ENCODE data around the gene CPXM1.

The CPXM1 gene

DNA sequence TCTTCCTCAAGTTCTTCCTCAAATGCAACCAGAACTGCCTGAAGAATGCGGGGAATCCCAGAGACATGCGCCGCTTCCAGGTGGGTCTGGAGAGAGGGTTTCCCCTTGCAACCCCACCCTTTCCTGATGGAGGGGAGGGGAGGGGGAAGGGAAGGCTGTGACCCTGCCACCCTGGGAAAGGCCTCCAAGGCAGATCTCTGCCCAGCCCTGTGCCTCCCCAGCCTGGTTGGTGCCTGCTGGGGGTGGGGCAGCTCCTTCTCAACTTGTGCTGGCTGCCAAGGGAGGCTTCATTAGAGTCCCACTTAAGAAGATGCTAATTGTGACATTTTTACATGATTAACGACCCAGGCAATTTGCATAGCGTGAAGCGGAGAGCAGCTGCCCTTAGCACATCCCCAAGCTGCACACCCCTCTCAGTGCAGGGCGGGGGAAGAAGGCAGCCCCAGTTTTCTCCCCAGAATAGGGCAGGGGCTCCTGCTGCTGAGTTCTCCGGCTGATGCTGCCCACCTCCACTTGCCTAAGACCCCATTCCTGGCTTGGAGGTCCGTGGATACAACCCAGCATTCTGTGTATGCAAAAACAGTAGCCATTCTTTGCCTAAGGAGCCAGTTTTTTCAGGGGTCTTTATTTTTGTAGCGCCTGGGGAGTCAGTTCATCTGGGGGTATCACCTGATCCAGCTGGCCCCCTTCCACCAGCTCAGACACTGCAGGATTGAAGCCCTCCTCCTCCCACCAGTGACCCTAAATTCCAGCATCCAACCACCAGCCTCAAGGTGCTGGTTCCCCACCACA, 51.7 kb downstream of the CPXM1 start:
- WGBS, 2 experiments, result 9 to 10% methylated on average over 10 of the region's 10 CpGs
- H3K27ac ChIP-seq (ENCODE audit: insufficient read depth, low read depth, low read length, poor library complexity, severe bottlenecking), result no peak overlapping the region
- H3K36me3 ChIP-seq (ENCODE audit: control insufficient read depth, insufficient read depth, low read length), result no peaks in the 10 kb centered on the region
- H3K4me3 ChIP-seq (ENCODE audit: insufficient read depth, low read depth, low read length), result no peak overlapping the region
- H3K4me1 ChIP-seq (ENCODE audit: control insufficient read depth, insufficient read depth, low read length), result peaks cover 15% of the 10 kb centered on the region
- H3K27me3 ChIP-seq (ENCODE audit: control insufficient read depth, insufficient read depth, low read length, poor library complexity, severe bottlenecking), result peaks cover 91% of the 10 kb centered on the region
- no peaks in the 10 kb centered on the region for H3K9me3 ChIP-seq (ENCODE audit: control insufficient read depth, low read length)

DNA sequence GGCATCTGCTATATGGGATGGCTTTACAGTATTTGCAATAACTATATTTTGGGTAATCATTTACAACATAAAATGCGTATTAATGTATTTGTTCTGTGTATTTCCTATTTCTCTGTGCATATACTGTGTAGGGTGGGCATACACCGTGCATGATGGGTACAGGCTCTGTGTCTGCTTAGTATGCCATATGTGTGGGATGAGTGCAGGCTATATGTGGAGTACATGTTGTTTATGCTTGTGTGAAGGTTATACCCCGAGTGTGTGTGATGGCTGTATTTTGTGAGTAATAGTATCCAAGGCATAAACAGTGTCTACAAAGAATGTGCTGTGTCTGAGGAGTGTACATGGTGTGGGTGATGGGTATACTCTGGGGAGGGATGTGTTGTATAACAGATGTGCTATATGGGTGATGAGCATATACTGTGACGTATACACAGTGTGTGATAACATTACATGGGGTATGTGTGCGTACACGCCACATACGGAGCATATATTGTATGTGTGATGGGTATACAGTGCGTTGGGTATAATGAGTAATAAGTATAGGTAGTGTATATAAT, 52.7 kb downstream of the CPXM1 start:
- Histone ChIP-seq H3K27me3 (ENCODE audit: control insufficient read depth, insufficient read depth, low read length, poor library complexity, severe bottlenecking) (peaks cover 91% of the 10 kb centered on the region), H3K4me1 (ENCODE audit: control insufficient read depth, insufficient read depth, low read length) (peaks cover 15% of the 10 kb centered on the region), H3K27ac (ENCODE audit: insufficient read depth, low read depth, low read length, poor library complexity, severe bottlenecking) (no peak overlapping the region), H3K9me3 (ENCODE audit: control insufficient read depth, low read length) (no peaks in the 10 kb centered on the region), H3K4me3 (ENCODE audit: insufficient read depth, low read depth, low read length) (no peak overlapping the region), H3K36me3 (ENCODE audit: control insufficient read depth, insufficient read depth, low read length) (no peaks in the 10 kb centered on the region)
- 93 to 94% methylated on average over 8 of the region's 8 CpGs for WGBS, 2 experiments

DNA sequence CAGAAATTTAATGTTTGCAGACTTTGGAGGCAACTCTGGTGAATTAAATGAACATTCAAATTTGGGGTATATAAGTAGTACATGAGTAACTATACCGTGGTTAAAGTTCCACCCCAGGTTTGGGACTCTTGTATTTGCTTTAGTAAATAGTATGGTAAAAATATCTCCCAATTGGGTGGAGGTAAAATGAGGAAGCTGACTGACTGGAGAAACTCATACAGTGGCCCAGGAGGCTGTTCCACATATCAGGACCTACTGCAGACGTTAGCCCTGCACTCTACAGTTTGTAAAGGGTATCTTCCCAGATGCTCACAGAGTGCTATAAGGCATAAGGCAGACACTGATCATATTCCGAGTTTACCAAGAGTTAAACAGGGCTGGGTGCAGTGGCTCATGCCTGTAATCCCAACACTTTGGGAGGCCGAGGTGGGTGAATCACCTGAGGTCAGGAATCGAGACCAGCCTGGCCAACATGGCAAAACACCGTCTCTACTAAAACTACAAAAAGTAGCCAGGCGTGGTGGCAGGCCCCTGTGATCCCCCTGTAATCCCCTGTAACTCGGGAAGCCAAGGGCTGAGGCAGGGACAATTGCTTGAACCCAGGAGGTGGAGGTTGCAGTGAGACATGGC, 53.7 kb downstream of the CPXM1 start:
- no peaks in the 10 kb centered on the region for H3K9me3 ChIP-seq (ENCODE audit: control insufficient read depth, low read length)
- no peak overlapping the region for H3K4me3 ChIP-seq (ENCODE audit: insufficient read depth, low read depth, low read length)
- no peaks in the 10 kb centered on the region for H3K36me3 ChIP-seq (ENCODE audit: control insufficient read depth, insufficient read depth, low read length)
- H3K4me1 ChIP-seq (ENCODE audit: control insufficient read depth, insufficient read depth, low read length), result peaks cover 15% of the 10 kb centered on the region
- 79 to 85% methylated on average over 8 of the region's 8 CpGs for WGBS, 2 experiments
- no peak overlapping the region for H3K27ac ChIP-seq (ENCODE audit: insufficient read depth, low read depth, low read length, poor library complexity, severe bottlenecking)
- peaks cover 88% of the 10 kb centered on the region for H3K27me3 ChIP-seq (ENCODE audit: control insufficient read depth, insufficient read depth, low read length, poor library complexity, severe bottlenecking)

DNA sequence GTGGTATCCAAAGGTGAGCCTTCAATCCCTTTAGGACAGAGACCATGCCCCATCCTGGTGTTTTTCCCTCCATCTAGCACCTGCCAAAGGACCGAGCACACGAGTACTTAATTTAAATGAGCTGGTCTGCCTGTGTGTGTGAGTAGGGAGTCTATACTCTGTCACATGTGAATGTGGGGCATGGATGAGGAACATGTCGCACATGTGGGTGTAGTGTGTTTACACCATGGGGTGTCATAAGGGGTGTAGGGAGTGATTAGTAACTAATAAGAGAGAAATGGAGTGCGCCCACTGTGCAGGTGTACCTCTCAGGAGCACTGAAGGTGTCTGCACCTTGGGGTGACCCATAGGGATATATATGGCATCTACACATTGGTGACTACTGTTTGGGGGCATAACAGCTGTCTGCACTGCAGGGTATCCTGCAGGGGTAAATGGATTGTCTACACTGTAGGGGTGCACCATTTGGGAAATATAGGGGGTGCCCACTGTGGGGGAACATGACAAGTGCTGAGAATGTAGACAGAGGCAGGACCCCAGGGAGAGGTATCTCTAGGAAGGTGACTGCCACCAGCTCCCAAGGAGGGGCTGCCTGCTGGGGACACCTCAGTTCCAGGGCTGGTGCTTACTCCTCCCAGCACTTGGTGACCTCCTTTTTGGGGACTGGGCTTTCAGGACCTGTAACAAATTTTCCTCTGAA, 54.3 kb downstream of the CPXM1 start:
- no peaks in the 10 kb centered on the region for H3K36me3 ChIP-seq (ENCODE audit: control insufficient read depth, insufficient read depth, low read length)
- no peak overlapping the region for H3K27ac ChIP-seq (ENCODE audit: insufficient read depth, low read depth, low read length, poor library complexity, severe bottlenecking)
- WGBS, 2 experiments, result 92 to 93% methylated on average over 4 of the region's 4 CpGs
- H3K9me3 ChIP-seq (ENCODE audit: control insufficient read depth, low read length), result no peaks in the 10 kb centered on the region
- peaks cover 81% of the 10 kb centered on the region for H3K27me3 ChIP-seq (ENCODE audit: control insufficient read depth, insufficient read depth, low read length, poor library complexity, severe bottlenecking)
- H3K4me3 ChIP-seq (ENCODE audit: insufficient read depth, low read depth, low read length), result no peak overlapping the region
- peaks cover 15% of the 10 kb centered on the region for H3K4me1 ChIP-seq (ENCODE audit: control insufficient read depth, insufficient read depth, low read length)

DNA sequence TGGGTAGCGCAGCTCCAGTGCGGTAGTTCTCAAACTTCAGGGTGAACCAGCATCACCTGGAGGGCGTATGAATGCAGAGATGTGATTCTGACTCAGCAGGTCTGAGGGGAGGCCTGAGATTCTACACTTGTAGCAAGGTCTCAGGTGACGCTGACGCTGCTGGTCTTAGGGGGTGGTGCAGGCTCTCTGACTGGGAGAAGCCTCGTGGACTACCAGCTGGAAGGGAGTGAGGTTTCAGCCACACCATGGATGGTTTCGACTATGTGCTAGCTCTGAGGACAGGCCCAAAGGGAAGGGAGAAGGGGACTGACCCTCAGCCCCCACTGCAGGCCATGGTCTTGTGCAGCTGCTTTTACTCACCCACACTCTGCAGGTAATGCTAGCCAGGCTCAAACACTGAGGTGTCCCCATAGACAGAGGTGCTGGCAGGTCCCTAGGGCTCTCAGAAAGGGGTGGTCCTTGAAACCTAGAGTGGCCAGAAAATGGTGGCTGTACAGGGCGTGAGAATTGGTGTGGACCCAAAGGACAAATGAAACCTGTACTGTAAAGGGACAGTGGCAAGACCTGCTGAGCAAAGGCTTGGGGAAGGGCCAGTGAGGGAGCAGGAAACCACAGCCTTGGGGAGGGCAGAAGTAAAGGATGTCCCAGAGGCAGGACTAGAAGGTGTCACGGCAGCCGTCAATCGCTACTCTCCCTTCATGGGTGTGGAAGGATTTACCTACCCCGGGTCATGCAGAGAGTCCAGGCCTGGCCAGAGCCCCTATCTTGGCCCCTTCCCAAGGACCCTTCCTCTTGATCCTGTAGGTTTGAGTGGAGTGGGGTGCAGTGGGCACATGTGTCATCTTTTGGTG, 55.1 kb downstream of the CPXM1 start:
- Histone ChIP-seq H3K27ac (ENCODE audit: insufficient read depth, low read depth, low read length, poor library complexity, severe bottlenecking) (no peak overlapping the region), H3K27me3 (ENCODE audit: control insufficient read depth, insufficient read depth, low read length, poor library complexity, severe bottlenecking) (peaks cover 73% of the 10 kb centered on the region), H3K4me1 (ENCODE audit: control insufficient read depth, insufficient read depth, low read length) (peaks cover 12% of the 10 kb centered on the region), H3K9me3 (ENCODE audit: control insufficient read depth, low read length) (no peaks in the 10 kb centered on the region), H3K36me3 (ENCODE audit: control insufficient read depth, insufficient read depth, low read length) (no peaks in the 10 kb centered on the region), H3K4me3 (ENCODE audit: insufficient read depth, low read depth, low read length) (no peak overlapping the region)
- WGBS, 2 experiments, result 77 to 79% methylated on average over 12 of the region's 12 CpGs
